Stimulated activated CD4-positive, alpha-beta T cell treated with anti-CD3 and anti-CD28 coated beads, Interleukin-4, amount 100 ng/mL, for 48 hours (primary cell): Measurements from ENCODE around the gene LRRC59.

Experiments used
- DNase-seq, 2 donors: peaks; one replicate each; pipeline ENCODE4 v3.0.0-alpha.2; 2020; ENCODE audit warnings: low read depth in 2 of 2

LRRC59 gene

DNA sequence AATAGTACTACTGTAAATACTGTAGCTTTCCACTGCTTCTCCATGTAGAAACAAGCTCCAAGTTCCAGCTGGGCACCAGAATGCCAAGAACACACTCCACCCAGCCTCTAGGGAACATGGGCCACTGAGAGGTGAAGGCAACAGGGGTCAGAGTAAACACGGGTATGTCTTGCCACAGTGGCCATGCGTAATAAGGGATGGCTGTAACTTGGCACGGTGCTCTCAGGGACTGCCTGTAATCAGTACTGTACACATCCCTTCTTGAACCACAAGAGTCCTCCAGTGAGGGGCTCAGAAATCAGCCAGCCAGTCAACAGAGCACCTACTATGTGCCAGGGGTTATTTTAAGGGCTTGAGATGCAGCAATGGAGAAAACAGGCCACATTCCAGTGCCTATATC lies 10.8 kb downstream of the LRRC59 start:
- no peak for DNase-seq

GRCh38 chr17:50382931-50383330 lies 14.4 kb downstream of the LRRC59 start:
- no peak for DNase-seq

DNA sequence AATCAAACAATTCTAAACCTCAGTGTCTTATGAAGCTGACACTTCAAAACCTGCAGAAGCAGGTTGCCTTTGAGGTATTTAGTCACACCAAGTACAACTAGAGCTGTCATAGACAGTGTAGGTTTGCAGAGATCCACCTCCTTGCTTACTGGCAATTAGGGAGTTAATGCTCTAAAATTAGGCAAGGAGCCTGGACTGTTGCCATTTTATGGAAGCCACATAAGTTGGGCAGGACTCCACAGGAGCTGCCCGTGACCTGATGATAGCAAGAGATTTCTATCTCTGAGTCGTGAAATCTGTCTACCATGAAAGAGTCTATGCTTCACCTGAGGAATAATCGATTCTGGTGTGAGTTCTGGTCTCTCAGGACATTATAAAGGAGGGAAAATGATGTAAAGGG lies 15.4 kb downstream of the LRRC59 start:
- DNase-seq: no peak

- DNase-seq: no peak
These were observed 16.0 kb downstream of the LRRC59 start for GRCh38 chr17:50381260-50381815.

GRCh38 chr17:50380369-50381259 lies 16.7 kb downstream of the LRRC59 start:
- no peak for DNase-seq

- DNase-seq: no peak
These were observed 17.8 kb downstream of the LRRC59 start for GRCh38 chr17:50379351-50380132.

DNA sequence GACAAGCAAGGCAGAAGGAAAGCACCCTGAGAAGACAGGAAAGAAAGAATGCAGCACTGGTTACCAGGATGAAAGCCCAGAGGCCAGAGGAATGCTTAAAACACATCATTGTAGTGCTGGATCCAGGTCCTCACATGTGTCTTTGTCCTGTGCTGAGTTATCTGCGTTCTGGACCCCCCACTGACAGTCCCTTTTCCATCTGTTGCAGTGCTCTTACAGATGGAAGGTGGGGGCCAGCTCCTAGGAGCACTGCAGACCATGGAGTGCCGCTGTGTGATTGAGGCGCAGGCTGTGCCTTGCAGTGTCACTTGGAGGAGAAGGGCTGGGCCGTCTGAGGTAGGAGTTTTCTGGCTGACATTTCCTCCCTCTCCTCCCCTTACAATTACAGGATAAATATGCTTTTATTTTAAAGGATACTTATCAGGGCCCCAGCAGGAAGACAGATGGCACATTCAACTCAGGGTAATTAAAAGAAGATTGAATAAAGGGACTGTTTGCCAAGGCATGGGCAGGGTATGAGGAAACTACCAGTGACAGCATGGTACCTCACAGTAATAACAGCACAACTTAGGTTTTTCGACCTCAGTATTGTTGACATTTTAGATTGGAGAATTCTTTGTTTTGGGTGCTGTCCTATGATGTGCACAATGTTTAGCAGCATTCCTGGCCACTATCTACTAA lies 21.3 kb downstream of the LRRC59 start:
- DNase-seq: no peak

GRCh38 chr17:50373705-50374104 lies 23.6 kb downstream of the LRRC59 start:
- DNase-seq: no peak

DNA sequence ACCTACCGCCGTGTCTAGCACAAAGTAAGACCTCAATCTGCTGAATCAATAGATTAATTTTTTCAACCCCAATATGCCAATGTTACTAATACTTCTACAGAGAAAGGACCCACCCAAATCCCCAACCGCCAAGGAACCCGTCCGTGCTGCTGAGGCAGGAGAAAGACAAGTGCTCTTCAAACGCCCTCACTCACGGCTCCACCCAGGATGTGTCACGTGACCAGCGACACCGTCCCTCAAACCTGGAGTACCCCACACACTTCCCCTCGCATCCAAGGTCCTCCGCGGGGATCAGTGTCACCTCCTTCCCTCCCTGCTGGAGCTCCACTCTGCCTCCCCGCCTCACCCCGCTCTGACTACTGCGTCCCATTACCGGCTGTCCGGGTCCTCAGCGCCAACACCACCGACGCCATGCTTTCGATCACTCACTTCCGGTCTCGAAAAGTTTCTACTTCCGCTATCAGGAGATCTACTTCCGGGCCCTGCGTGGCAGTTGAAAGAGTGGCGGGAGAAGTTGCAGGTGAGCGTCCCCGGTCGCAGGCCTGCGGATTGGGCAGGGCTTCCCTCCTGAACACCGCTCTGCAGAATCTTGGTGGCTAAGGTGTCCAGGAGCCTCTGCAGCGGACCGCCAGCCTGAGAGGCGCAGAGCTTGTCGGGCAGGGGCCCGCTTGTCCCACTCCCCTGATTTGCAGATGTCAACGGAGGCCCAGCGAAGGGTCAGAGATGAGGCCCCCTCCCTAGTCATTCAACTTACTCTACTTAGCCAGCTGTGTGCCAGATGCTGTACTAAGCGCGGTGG lies 24.4 kb downstream of the LRRC59 start, which contains the start of the genes EME1 and MRPL27:
Gene EME1, plus strand, starts transcription at position 472 of the 799 bp plus-strand sequence. CDS start 1,980 bp downstream, outside the sequence.
Gene MRPL27, minus strand, starts transcription at position 427 of the 799 bp plus-strand sequence. Its CDS starts 14 bp downstream, at position 413.
- DNase-seq: peak; percentile 73 to 79

DNA sequence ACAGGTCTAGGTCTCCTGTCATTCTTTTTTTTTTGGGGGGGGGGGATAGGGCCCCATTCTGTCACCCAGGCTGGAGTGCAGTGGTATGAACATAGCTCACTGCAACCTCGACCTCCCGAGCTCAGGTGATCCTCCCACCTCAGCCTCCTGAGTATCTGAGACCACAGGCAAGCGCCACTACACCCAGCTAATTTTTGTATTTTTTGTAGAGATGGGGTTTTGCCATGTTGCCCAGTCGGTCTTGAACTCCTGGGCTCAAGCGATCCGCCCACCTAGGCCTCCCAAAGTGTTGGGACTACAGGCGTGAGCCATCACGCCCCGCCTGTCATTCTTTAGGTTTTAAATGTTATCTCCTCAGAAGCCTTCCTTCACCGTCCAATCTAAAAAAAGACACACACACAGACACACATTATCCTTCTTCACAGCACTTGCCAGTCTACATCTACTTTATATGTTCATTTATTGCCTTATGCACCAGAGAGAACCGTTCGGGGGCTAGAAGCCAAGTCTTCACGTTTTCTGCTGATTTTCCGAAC lies 25.0 kb downstream of the LRRC59 start:
- DNase-seq: no peak

GRCh38 chr17:50371526-50371925 lies 25.8 kb downstream of the LRRC59 start:
- DNase-seq: no peak

DNA sequence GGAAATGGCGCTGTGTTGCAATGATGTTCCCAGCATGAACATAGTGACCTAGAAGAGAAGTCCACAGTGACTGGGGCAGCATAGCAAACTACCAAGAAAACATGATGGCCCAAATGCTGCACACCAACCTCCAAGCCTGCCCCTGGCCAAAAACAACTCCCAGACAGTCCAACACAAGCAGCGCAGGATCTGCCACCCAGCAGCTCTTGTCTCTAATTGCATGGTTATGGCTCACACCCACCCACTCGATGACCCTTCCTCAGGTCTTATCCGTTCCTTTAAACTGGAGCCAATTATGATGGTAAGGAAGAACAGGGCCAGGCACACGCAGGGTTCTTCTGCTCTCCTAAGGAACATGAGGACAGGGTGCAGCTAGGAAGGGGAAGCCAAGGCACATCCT lies 27.3 kb downstream of the LRRC59 start:
- no peak for DNase-seq

DNA sequence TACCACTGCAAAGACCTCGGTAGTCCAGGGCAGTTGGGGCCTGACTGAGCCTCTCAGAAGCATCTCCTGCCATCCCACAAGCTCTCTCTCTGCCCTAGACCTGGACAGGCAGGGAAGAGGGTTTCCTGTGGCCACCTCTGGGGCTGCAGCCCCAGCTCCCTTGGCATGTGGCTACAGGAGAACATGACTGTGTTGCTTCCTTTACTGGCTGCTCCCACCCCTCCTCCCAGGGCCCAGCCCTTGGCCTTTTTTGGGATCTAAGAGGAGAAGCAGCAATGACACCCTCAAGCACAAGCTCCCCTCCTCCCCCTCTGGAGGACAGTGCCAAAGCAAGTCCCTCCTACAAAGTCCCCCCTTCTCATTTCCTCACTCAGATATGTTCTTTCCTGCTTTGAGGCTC lies 29.9 kb downstream of the LRRC59 start:
- no peak for DNase-seq

- DNase-seq: no peak
These were observed 31.5 kb downstream of the LRRC59 start for GRCh38 chr17:50365649-50366393.

DNA sequence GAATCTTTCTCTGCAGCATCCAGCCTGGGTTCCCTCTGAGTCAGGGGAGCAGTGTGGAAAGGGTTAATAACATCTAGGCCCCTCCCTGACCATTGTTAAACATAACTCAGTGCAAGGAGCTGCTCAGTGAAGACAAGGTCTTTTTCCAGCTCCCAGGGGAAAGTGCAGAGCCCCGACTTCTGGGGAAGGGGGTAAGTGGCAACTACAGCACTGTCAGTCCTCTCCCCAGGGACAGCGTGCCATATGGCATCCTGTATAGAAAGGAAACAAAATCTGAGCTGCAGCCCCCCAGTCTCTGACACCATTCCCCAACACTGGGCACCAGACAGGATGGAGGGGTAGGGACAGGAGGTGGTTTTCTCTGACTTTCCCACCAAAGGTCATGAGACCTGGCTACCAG lies 32.2 kb downstream of the LRRC59 start:
- no peak for DNase-seq

- no peak for DNase-seq
These were observed 32.6 kb downstream of the LRRC59 start for GRCh38 chr17:50364715-50365114.

DNA sequence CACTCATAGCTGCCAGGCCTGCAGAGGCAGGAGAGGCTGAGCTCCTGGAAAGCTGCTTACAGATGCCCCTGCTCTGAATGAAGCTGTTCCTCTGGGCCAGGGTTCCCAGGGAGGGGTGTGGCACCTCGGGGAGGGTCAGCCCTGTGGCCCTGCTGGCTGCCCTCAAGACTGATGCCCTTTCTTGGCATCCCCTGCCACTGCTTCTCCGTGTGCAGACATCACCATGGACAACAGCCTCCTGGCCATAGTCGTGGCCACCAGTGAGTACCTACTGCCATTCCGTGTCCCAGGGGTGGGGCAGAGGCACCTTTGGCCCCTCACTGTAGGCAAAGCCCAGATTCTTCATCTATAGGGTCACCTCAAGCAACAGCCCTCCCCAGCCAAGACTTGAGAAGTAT lies 33.3 kb downstream of the LRRC59 start:
- DNase-seq: no peak

DNA sequence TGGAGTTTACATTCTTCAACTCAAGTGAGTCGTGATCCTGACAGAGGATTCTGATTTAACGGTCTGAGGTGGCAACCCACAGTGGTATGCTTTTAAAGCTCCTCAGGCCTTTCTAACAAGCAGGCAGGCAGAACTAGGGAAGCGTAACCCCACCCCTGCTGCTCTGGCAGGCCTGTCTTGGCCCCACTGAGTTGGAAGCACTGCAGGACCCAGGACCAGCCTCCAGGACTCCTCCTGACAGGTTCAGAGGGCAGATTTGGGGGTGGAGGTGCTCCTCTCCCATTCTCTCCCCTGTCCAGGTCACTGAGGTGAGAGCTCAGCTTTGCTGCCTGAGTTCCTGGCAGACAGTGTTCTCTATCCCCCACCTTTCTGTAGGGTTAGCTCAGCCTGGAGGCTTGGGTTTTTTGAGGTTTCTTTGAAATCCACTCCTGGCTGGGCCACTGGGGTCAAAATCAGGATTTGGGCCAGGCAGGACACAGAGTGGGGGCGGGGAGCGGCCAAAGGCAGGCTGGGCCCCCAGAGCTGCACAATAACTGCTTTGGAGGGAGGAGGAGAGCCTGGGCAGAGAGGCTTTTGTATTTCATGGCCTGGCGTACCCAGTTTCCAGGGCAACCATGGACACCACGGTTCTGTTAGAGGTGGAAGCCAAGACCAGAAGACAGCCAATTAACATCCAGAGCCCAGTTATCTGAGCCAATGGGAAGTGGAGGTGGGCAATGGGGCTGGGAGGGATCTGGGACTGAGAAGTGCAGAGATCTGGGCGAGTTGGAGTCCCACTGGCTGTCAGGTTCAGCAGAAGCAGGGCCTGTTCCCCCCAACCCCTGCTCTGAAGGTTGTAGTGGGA lies 33.9 kb downstream of the LRRC59 start:
- DNase-seq: no peak

DNA sequence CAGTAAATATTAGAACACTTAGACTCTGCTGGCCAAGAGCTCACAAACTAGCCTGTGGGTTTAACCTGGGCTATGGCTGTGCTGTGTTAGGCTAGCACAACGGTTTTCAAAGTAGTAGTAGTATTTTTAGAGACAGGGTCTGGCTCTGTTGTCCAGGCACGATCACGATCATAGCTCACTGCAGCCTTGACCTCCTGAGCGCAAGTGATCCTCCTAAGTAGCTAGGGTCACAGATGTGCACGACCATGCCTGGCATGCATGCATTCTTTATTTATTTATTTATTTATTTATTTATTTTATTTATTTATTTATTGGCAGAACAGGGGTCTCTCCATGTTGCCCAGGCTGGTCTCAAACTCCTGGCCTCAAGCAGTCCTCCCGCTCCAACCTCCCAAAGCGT lies 34.7 kb downstream of the LRRC59 start:
- DNase-seq: no peak
